ENCODE results near the gene TASP1.
"Not testable (repeated sequence)": the region's sequence is repeated elsewhere in the genome, so short reads cannot be mapped to it uniquely, and the experiment has no call there.

TASP1 gene

GRCh38 chr20:13403453-13403852 lies 235.3 kb downstream of the TASP1 start:
- DNase-seq (ENCODE audit: low read depth in 1 of 2, low spot score in 1 of 2), result no peak

- DNase-seq (ENCODE audit: low read depth in 1 of 2, low spot score in 1 of 2), result no peak
These were observed 235.7 kb downstream of the TASP1 start for GRCh38 chr20:13402986-13403385.

GRCh38 chr20:13402171-13402760 lies 236.5 kb downstream of the TASP1 start:
- DNase-seq (ENCODE audit: low read depth in 1 of 2, low spot score in 1 of 2), result no peak

- no peak for DNase-seq (ENCODE audit: low read depth in 1 of 2, low spot score in 1 of 2)
These were observed 237.1 kb downstream of the TASP1 start for GRCh38 chr20:13401596-13401995.

GRCh38 chr20:13400453-13400852 lies 238.3 kb downstream of the TASP1 start:
- DNase-seq (ENCODE audit: low read depth in 1 of 2, low spot score in 1 of 2), result no peak

GRCh38 chr20:13397300-13397724 lies 241.4 kb downstream of the TASP1 start:
- DNase-seq (ENCODE audit: low read depth in 1 of 2, low spot score in 1 of 2), result no peak

GRCh38 chr20:13396826-13397225 lies 241.9 kb downstream of the TASP1 start:
- DNase-seq (ENCODE audit: low read depth in 1 of 2, low spot score in 1 of 2), result no peak

- no peak for DNase-seq (ENCODE audit: low read depth in 1 of 2, low spot score in 1 of 2)
These were observed 242.7 kb downstream of the TASP1 start for GRCh38 chr20:13396022-13396421.

GRCh38 chr20:13395232-13395631 lies 243.5 kb downstream of the TASP1 start:
- DNase-seq (ENCODE audit: low read depth in 1 of 2, low spot score in 1 of 2), result no peak

GRCh38 chr20:13392391-13392790 lies 246.3 kb downstream of the TASP1 start:
- no peak for DNase-seq (ENCODE audit: low read depth in 1 of 2, low spot score in 1 of 2)

- no peak for DNase-seq (ENCODE audit: low read depth in 1 of 2, low spot score in 1 of 2)
These were observed 249.6 kb downstream of the TASP1 start for GRCh38 chr20:13389115-13389514.

GRCh38 chr20:13384132-13384531 lies 254.6 kb downstream of the TASP1 start:
- no peak for DNase-seq (ENCODE audit: low read depth in 1 of 2, low spot score in 1 of 2)

- DNase-seq (ENCODE audit: low read depth in 1 of 2, low spot score in 1 of 2), result no peak
These were observed 255.9 kb downstream of the TASP1 start for GRCh38 chr20:13382786-13383185.

GRCh38 chr20:13380497-13381229 lies 258.1 kb downstream of the TASP1 start:
- not testable (repeated sequence) for DNase-seq (ENCODE audit: low read depth in 1 of 2, low spot score in 1 of 2)

- DNase-seq (ENCODE audit: low read depth in 1 of 2, low spot score in 1 of 2), result no peak
These were observed 265.3 kb downstream of the TASP1 start for GRCh38 chr20:13373400-13373799.

GRCh38 chr20:13364278-13365170 lies 274.2 kb downstream of the TASP1 start:
- DNase-seq (ENCODE audit: low read depth in 1 of 2, low spot score in 1 of 2), result no peak

GRCh38 chr20:13363473-13363872 lies 275.3 kb downstream of the TASP1 start:
- no peak for DNase-seq (ENCODE audit: low read depth in 1 of 2, low spot score in 1 of 2)

- DNase-seq (ENCODE audit: low read depth in 1 of 2, low spot score in 1 of 2), result not testable (repeated sequence)
These were observed 276.6 kb downstream of the TASP1 start for GRCh38 chr20:13362165-13362564.

- not testable (repeated sequence) for DNase-seq (ENCODE audit: low read depth in 1 of 2, low spot score in 1 of 2)
These were observed 279.8 kb downstream of the TASP1 start for GRCh38 chr20:13358936-13359335.

- not testable (repeated sequence) for DNase-seq (ENCODE audit: low read depth in 1 of 2, low spot score in 1 of 2)
These were observed 280.9 kb downstream of the TASP1 start for GRCh38 chr20:13357782-13358181.

- DNase-seq (ENCODE audit: low read depth in 1 of 2, low spot score in 1 of 2), result no peak
These were observed 282.1 kb downstream of the TASP1 start for GRCh38 chr20:13356591-13356990.

All from stimulated activated CD4-positive, alpha-beta T cell treated with anti-CD3 and anti-CD28 coated beads, Interleukin-15, amount 100 ng/mL, for 1 hour (primary cell).